ENCODE measurements around the gene REXO1.

Gene REXO1

DNA sequence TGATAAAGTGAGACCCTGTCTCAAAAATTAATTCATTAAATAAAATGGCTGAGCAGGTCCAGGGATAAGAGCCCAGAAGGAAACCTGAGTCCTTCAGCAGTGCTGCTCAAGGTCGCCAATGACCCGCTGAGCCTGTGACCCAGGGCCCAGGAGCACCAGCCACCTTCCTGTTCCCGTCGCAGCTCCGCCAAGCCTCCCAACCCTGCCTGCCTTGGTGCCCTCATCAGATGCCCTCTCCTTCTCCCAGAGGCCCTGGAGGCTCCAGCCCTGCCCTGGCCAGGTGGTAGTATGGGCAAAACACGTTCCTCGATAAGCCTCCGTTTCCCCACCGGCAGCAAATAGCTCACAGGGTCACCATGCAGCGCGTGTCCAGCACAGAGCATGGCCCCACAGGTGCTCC, 2.6 kb downstream of the REXO1 start:
- DNase-seq, result no peak

- no peak for DNase-seq
Observed at GRCh38 chr19:1845125-1845515, 3.2 kb downstream of the REXO1 start.

- no peak for DNase-seq
Observed at GRCh38 chr19:1844513-1845124, 3.7 kb downstream of the REXO1 start.

DNA sequence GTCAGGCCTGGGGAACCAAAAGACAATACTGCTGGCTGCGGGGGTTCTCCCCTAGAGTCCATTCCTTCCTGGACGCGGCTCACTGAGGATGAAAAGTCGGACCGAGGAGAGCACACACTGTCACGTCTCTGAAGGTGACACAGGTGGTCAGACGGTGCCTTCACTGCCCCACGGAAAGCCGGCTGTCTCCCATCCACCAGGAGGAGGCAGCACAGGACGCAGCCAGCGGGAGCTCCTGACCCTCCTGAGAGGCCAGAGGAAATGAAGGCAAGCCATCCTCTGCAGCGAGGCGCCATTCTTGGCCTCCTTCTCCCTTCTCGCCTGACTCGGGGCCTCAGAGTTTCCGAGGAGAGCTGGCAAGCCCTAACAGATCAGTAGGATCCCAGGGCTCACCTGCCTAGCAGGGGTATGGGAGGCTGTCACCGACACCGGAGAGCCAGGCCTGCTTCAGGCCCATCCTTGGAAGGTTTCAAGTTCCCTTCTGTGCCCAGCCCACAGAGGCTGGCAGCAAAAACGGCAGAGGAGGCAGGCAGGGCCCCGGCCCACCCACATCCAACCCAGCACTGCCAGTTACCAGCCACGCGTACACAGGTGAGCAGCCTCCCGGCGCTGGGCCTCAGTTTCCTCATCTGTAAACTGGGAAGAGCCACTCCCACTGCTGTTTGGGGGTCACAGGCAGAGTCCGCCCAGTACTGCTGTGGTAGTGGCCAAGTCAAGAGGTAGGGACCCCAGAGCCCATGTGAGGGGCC, 4.5 kb downstream of the REXO1 start:
- DNase-seq, result no peak

DNA sequence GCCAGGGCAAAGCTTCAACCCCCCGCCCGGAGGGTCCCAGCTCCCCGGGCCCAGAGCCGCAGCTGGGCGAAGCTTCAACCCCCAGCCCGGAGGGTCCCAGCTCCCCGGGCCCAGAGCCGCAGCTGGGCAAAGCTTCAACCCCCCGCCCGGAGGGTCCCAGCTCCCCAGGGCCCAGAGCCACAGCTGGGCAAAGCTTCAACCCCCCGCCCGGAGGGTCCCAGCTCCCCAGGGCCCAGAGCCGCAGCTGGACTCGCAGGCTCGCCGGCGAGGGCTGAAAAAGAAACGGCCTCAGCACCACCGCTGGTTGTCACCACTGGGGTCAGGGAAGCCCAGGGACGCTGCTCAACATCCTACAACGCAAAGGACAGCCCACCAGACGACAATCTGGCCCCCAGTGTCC, 5.2 kb downstream of the REXO1 start:
- no peak for DNase-seq

GRCh38 chr19:1841209-1841924, 6.9 kb downstream of the REXO1 start:
- no peak for DNase-seq

GRCh38 chr19:1840541-1841115, 7.7 kb downstream of the REXO1 start:
- DNase-seq, result no peak

- no peak for DNase-seq
Observed at GRCh38 chr19:1839658-1840540, 8.4 kb downstream of the REXO1 start.

DNA sequence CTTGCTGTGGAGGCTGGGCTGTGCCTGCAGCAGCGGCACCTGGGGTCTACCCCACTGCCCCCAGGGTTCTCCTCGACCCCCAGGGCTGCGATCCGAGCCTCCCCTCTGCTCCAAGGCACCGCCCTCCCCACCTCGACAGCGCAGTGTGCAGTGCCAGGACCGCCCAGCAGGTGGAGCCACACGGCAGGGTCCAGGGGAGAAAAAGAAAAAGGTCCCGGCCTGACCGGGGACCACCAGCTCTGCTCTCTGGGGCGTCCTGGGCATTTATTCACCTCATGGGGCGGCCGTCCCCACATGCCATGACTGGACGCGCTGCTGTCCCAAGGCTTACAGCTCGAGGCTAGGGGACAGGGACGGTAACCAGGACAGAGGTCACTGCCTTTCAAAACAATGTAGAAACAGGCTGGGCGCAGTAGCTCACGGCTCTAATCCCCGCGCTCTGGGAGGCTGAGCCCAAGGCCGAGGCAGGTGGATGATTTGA, 10.6 kb downstream of the REXO1 start:
- no peak for DNase-seq

GRCh38 chr19:1837222-1837565, 11.1 kb downstream of the REXO1 start:
- no peak for DNase-seq

GRCh38 chr19:1836458-1837221, 11.6 kb downstream of the REXO1 start:
- DNase-seq, result no peak

- no peak for DNase-seq
Observed at GRCh38 chr19:1833540-1833939, 14.7 kb downstream of the REXO1 start.

DNA sequence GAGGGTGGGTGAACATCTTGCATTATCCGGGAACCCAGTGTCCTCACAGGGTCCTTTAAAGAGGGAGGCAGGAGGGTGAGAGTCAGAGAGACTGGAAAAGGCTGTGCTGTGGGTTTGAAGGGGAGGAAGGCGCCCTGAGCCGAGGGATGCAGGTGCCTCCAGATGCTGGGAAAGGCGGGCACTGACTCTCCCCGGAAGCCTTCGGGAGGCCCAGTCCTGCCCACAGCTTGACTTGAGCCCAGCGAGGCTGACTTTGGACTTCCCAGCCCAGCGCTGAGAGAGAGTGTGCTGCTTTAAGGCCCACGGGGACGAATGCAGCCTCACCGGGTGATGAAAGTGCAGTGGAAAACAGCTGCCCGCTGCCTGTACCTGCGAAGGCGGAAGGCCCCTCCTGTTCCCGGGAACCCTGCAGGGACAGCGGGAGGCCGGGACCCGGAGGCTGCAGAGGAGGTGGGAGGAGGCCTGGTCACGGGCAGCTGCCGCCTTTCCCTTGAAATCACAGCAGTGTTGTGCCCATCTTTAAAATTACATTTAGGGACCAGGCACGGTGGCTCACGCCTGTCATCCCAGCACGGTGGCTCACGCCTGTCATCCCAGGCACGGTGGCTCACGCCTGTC, 16.1 kb downstream of the REXO1 start:
- no peak for DNase-seq

DNA sequence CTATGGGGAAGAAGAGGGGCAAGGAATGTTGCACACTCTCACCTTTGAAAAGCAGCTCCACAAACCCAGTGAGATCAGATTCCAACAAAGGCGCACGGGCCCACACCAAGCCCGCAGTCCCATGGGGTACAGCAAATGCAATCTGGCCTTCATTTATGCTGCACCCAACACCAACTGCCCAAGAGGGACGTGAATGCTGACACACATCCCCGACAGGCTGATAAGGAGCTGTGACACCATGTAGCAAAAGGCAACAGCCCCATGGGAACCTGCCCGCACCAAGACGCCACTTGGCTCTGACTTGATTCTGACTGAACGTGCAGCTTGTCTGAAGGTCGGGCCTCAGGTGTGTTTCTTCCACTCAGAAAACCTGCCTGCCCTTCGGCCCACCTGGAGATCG, 17.3 kb downstream of the REXO1 start:
- DNase-seq, result no peak

DNA sequence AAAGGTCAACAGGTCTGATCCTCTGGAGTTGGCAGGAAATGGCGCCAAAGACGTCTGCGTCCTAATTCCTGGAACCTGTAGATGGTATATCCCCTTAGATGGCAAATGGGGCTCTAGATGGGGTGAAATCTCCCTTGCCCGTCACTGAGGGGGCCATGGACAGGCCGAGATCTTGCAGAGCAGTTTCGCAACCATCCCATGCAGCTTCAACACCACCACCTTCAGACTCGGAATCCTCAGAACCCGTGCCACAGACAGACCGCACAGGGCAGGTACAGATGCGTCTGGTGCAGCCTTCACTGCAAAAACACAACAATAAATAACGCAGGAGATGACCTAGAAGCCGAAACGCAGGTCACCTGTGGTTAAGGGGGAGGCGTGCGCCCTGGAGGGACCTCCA, 17.7 kb downstream of the REXO1 start:
- DNase-seq, result no peak

- DNase-seq, result no peak
Observed at GRCh38 chr19:1829958-1830357, 18.3 kb downstream of the REXO1 start.

DNA sequence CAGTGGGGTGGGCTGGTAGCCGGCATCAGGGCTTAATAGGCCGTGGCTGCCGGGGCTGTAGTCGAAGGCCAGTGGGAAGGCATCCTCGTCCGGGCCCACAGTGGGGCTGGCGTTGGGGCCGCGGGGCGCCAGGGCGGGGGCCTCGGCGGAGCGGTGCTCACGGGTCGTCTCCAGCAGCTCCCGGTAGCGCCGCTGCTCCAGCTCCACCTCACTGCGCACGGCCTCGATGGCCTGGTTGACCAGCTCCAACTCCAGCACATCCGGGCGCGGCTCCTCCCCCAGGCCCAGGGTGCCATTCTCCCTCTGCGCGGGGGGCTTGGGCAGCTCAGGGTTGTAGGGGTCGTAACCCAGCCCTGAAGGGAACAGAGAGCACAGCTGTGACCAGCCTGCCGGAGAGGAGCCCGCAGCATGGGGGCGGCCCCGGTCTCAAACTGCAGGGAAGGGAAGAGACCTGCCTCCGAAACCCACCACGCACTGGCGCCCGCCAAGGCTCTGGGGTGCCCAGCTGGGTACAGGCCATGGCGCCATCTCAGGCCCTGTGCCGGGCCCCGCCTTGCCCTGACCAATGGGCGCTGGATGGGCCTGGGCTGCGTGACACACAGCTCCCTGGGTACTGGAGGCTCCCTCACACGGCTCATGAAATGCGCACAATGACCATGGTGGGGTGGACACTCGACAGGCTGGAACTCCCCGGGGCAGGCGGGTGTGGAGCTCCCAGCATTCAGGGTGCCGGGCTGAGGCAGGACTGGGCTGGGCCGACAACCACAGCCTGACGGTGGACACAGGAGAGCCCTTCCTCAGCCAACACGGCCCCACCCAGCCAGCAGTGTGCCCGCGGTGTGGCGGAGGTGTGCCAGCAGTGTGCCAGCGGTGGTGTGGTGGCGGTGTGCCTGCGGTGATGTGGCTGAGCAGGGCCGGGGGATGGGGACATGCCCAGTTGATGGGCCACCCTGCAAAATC, 19.7 kb downstream of the REXO1 start:
- DNase-seq, result no peak

DNA sequence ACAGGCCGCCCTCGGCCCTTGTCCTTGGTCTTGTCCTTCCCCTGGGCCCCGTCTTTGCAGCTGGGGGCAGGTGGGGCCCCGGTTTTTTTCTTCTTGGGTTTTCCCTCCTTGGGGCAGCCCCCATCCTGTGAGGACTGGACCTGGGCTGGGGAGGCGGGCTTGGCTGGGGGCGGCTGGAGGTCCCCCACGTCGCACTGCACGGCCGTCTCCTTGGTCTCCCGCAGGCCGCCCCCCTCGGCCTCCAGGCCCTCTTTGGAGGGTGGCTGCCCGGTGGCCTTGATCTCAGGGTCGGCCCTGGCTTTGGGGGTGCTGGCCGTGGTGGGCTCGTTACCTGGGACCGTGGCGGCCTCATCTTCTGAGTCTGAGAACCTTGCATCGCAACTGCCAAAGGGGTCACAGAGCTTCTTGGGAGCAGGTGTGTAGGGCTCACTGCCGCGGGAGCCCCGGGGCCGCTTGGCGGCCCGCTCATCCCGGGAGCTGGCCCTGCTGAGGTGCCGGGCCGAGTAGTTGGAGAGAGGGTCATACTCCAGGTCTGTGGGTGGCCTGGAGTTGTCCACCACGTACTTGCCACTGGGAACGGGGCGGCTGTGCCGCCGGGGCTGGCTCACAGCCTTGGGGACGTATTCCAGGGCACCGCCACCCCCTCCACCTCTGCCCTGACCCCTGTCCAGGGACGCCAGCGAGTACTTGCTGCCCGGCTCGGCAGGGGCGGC, 20.6 kb downstream of the REXO1 start:
- DNase-seq, result no peak
